T1000 (cell line): ENCODE measurements around the gene GATA2.

ENCODE experiments used
- DNase-seq: peaks from one replicate; lab custom pipeline; 2025; ENCODE audit warnings: mixed read lengths; lab: John Stamatoyannopoulos, UW

Gene GATA2

GRCh38 chr3:128502712-128503111, 9.7 kb upstream of the GATA2 start:
- DNase-seq, result no peak

GRCh38 chr3:128501431-128501830, 8.4 kb upstream of the GATA2 start:
- DNase-seq, result no peak

- no peak for DNase-seq
Observed at GRCh38 chr3:128500556-128500955, 7.6 kb upstream of the GATA2 start.

GRCh38 chr3:128499724-128500275, 6.8 kb upstream of the GATA2 start:
- DNase-seq, result no peak

- no peak for DNase-seq
Observed at GRCh38 chr3:128498901-128499530, 6.0 kb upstream of the GATA2 start.

GRCh38 chr3:128498127-128498626, 5.2 kb upstream of the GATA2 start:
- DNase-seq, result no peak

GRCh38 chr3:128497305-128498126, 4.5 kb upstream of the GATA2 start:
- DNase-seq, result peak; percentile 57

- no peak for DNase-seq
Observed at GRCh38 chr3:128496602-128497304, 3.8 kb upstream of the GATA2 start.

GRCh38 chr3:128496019-128496601, 3.1 kb upstream of the GATA2 start:
- no peak for DNase-seq

GRCh38 chr3:128495435-128495970, 2.5 kb upstream of the GATA2 start:
- no peak for DNase-seq

GRCh38 chr3:128494367-128494650, 1.3 kb upstream of the GATA2 start:
- no peak for DNase-seq

- no peak for DNase-seq
Observed at GRCh38 chr3:128493570-128494366, 767 bp upstream of the GATA2 start.

GRCh38 chr3:128491941-128492670, 895 bp downstream of the GATA2 start:
- no peak for DNase-seq

GRCh38 chr3:128491691-128491940, 1.4 kb downstream of the GATA2 start:
- DNase-seq, result no peak

- DNase-seq, result no peak
Observed at GRCh38 chr3:128490915-128491690, 1.9 kb downstream of the GATA2 start.

- DNase-seq, result no peak
Observed at GRCh38 chr3:128490650-128490914, 2.4 kb downstream of the GATA2 start.

GRCh38 chr3:128489927-128490649, 2.9 kb downstream of the GATA2 start:
- DNase-seq, result no peak

- no peak for DNase-seq
Observed at GRCh38 chr3:128489674-128489926, 3.4 kb downstream of the GATA2 start.

- peak; percentile 12 for DNase-seq
Observed at GRCh38 chr3:128488991-128489673, 3.9 kb downstream of the GATA2 start.
